Pancreas (tissue), 10 donors: ENCODE data around the gene CHPF. TPM values are rescaled to one million over a fixed set of nuclear protein-coding genes. Genes with fewer than 3 reads are reported as not detected.

Source experiments
- ATAC-seq, 4 donors: fragments of 200-7000 bp; cut with Tn5 transposase; one replicate each; pipeline versions ENCODE4 v1.8.0 to v1.9.1; 2020; ENCODE audit warnings: mild to moderate bottlenecking in 4 of 4, moderate library complexity in 4 of 4
- DNase-seq, 6 donors: peaks; one replicate each; pipeline ENCODE4 v3.0.0-alpha.2; 2020
- FAIRE-seq: peaks from 2 replicates; lab custom pipeline; 2012; peaks lifted over from hg19 to GRCh38; lab: Jason Lieb, UNC
- H3K27ac ChIP-seq, 4 donors: fragments of 200-600 bp; sonication (generic); 1 replicate in 3 of 4; 2 replicates in 1 of 4; pipeline versions ENCODE4 v1.5.0 to v1.8.0; 2020
- H3K27me3 ChIP-seq, 4 donors: fragments of 200-600 bp; one replicate each; pipeline ENCODE4 v1.8.0; 2021
- H3K36me3 ChIP-seq, 3 donors: fragments of 200-600 bp; sonication (generic) in 1 of 3; one replicate each; pipeline versions ENCODE4 v1.5.0 to v1.8.0; 2020 to 2021
- H3K4me1 ChIP-seq, 3 donors: fragments of 200-600 bp; one replicate each; pipeline ENCODE4 v1.8.0; 2021
- H3K4me3 ChIP-seq, 4 donors: fragments of 200-600 bp; sonication (generic) in 2 of 4; one replicate each; pipeline versions ENCODE4 v1.5.0 to v1.8.0; 2020 to 2021
- H3K9me3 ChIP-seq, 4 donors: fragments of 200-600 bp; one replicate each; pipeline ENCODE4 v1.8.0; 2021
- CTCF ChIP-seq, 4 donors: fragments of 200-600 bp; sonication (generic) in 3 of 4; IDR thresholded peaks; one replicate each; pipeline versions ENCODE4 v1.5.0 to v1.8.0; 2021; ENCODE audit warnings: antibody characterized with exemption in 4 of 4
- WGBS, 2 donors: extraction: QIAGEN DNeasy Blood & Tissue Kit; methylation state at CpG; one replicate each; pipeline ENCODE4 v1.1.7; 2013; 5-methylcytosine and 5-hydroxymethylcytosine counted together
- intact Hi-C, 3 donors: fragments of 100-400 bp; cut with DNase I; formaldehyde crosslinking; loops; one replicate each; pipeline versions ENCODE4 v1.11.1 to v1.14.2; 2022
- polyA plus RNA-seq, 2 donors: library from polyadenylated mRNA; stranded (reverse); fragments of 200-250 nt; gene quantifications; one replicate each; pipeline ENCODE4 v1.2.3, GENCODE V29; 2013
- total RNA-seq, 6 donors: library from RNA; stranded (reverse); fragmentation: NEBNext Ultra II Directional in 4 of 6; extraction: Animal tissue kit (Norgen Biotek cat#: 25700) in 4 of 6; gene quantifications; one replicate each; pipeline versions ENCODE4 v1.2.1 to v1.2.4, GENCODE V29; 2021 to 2023
- donor health status: healthy with polysubstance abuse.
- donor health status: DM: no; HTN: no; CAD: no; lungs with moderate emphysema.
- donor health status: DM: no; HTN: no; CAD: no.
- donor health status: control.
- donor health status: control.
- donor health status: Bipolar disorder and iron deficiency.
- donor health status: DM: yes; HTN: yes; CAD: no.
- donor health status: DM: no; HTN: no; CAD: no.
- donor health status: DM: no; HTN: no; CAD: no.
- donor health status: DM: yes; HTN: yes; CAD: no.

The CHPF gene
- total and polyA plus RNA-seq, 8 donors: 55.1 to 105 (median 68.5) TPM

- TF ChIP-seq CTCF (IDR thresholded peaks at IDR 0.05): peak in 1 of 4 donors; percentile 35
- DNase-seq (peak in 1 of 6 donors; percentile 28), ATAC-seq (no peak), FAIRE-seq (no peak)
- Histone ChIP-seq H3K27ac (no peak overlapping the region), H3K27me3 (no peaks in the 10 kb centered on the region), H3K4me1 (peaks cover 0 to 12% (median 4%) of the 10 kb centered on the region in 3 donors), H3K4me3 (no peak overlapping the region), H3K9me3 (no peaks in the 10 kb centered on the region), H3K36me3 (no peaks in the 10 kb centered on the region)
- intact Hi-C loops: no loop called here
- 16 to 20% methylated on average over 10 of the region's 10 CpGs for whole genome bisulfite sequencing, 2 donors
These were observed 48.6 kb downstream of the CHPF start for GRCh38 chr2:219494952-219495530.

GRCh38 chr2:219493086-219493485, 50.5 kb downstream of the CHPF start:
- no peak for ATAC-seq
- no peak overlapping the region for H3K27ac ChIP-seq
- H3K27me3 ChIP-seq: no peaks in the 10 kb centered on the region
- 88 to 93% methylated on average over 5 of the region's 5 CpGs for WGBS, 2 donors
- no peaks in the 10 kb centered on the region for H3K36me3 ChIP-seq
- H3K9me3 ChIP-seq: no peaks in the 10 kb centered on the region
- TF ChIP-seq CTCF (IDR thresholded peaks at IDR 0.05): no peak
- DNase-seq: peak in 1 of 6 donors; percentile 35
- FAIRE-seq: no peak
- intact Hi-C loops: no loop called here
- H3K4me1 ChIP-seq: peaks cover 0 to 6% (median 0%) of the 10 kb centered on the region in 3 donors
- no peak overlapping the region for H3K4me3 ChIP-seq

- 58 to 59% methylated on average over 15 to 20 of the region's 20 CpGs for WGBS, 2 donors
- DNase-seq: no peak
- no peak for FAIRE-seq
- H3K9me3 ChIP-seq: no peaks in the 10 kb centered on the region
- intact Hi-C loops: no loop called here
- no peak for ATAC-seq
- no peak for TF ChIP-seq CTCF (IDR thresholded peaks at IDR 0.05)
- no peaks in the 10 kb centered on the region for H3K27me3 ChIP-seq
- H3K4me3 ChIP-seq: no peak overlapping the region
- H3K4me1 ChIP-seq: peaks cover 0 to 5% (median 0%) of the 10 kb centered on the region in 3 donors
- no peak overlapping the region for H3K27ac ChIP-seq
- no peaks in the 10 kb centered on the region for H3K36me3 ChIP-seq
These were observed 51.0 kb downstream of the CHPF start for GRCh38 chr2:219492575-219492974.

GRCh38 chr2:219491278-219491963, 52.2 kb downstream of the CHPF start:
- TF ChIP-seq CTCF (IDR thresholded peaks at IDR 0.05): no peak
- FAIRE-seq (no peak), DNase-seq (peak in 1 of 6 donors; percentile 63), ATAC-seq (no peak)
- WGBS, 2 donors: 63 to 72% methylated on average over 14 of the region's 14 CpGs
- no peaks in the 10 kb centered on the region for H3K9me3 ChIP-seq
- H3K27ac ChIP-seq: no peak overlapping the region
- no peaks in the 10 kb centered on the region for H3K36me3 ChIP-seq
- H3K4me1 ChIP-seq: no peaks in the 10 kb centered on the region
- intact Hi-C loops: no loop called here
- H3K27me3 ChIP-seq: no peaks in the 10 kb centered on the region
- no peak overlapping the region for H3K4me3 ChIP-seq

GRCh38 chr2:219490600-219491130, 52.9 kb downstream of the CHPF start:
- 80 to 88% methylated on average over 10 of the region's 10 CpGs for WGBS, 2 donors
- ATAC-seq (no peak), FAIRE-seq (no peak), DNase-seq (peak in 1 of 6 donors; percentile 30)
- Histone ChIP-seq H3K4me3 (no peak overlapping the region), H3K27ac (no peak overlapping the region), H3K36me3 (no peaks in the 10 kb centered on the region), H3K4me1 (no peaks in the 10 kb centered on the region), H3K9me3 (no peaks in the 10 kb centered on the region), H3K27me3 (no peaks in the 10 kb centered on the region)
- no peak for TF ChIP-seq CTCF (IDR thresholded peaks at IDR 0.05)
- intact Hi-C loops: no loop called here
